GM21717 (cell line): ENCODE data around the gene NXN.
"Not testable (repeated sequence)": the region's sequence is repeated elsewhere in the genome, so short reads cannot be mapped to it uniquely, and the experiment has no call there.

Experiments used
- ATAC-seq: cut with Tn5 transposase; IDR thresholded peaks from one replicate; pipeline ENCODE4 v1.9.1; 2021; ENCODE audit warnings: mild to moderate bottlenecking, moderate library complexity; ENCODE audit not compliant: unreplicated experiment

Gene NXN

GRCh38 chr17:896953-897661 is 82.5 kb downstream of the NXN start:
- ATAC-seq = no peak

- ATAC-seq = no peak
Measured at GRCh38 chr17:896454-896853, 83.1 kb downstream of the NXN start.

DNA sequence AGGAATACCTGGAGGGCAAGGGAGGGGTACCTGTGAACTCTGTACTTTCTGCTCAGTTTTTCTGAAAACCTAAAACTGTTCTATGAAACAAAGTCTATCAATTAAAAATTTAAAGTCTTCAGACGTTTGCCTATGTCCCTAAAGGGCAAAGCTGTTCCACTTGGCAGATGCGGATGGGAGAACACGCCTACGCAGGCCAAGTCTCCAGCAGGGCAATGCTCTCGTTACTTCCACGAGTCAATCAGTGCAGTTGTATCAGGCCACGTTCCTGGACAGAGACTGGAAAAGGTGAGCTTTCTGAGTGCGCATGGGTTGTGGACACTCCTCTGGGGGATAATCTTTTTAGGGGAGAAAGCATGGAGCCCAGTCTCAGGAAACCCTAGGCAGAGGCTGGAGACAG is 86.6 kb downstream of the NXN start:
- no peak for ATAC-seq

GRCh38 chr17:888998-889441 is 90.6 kb downstream of the NXN start:
- ATAC-seq = no peak

DNA sequence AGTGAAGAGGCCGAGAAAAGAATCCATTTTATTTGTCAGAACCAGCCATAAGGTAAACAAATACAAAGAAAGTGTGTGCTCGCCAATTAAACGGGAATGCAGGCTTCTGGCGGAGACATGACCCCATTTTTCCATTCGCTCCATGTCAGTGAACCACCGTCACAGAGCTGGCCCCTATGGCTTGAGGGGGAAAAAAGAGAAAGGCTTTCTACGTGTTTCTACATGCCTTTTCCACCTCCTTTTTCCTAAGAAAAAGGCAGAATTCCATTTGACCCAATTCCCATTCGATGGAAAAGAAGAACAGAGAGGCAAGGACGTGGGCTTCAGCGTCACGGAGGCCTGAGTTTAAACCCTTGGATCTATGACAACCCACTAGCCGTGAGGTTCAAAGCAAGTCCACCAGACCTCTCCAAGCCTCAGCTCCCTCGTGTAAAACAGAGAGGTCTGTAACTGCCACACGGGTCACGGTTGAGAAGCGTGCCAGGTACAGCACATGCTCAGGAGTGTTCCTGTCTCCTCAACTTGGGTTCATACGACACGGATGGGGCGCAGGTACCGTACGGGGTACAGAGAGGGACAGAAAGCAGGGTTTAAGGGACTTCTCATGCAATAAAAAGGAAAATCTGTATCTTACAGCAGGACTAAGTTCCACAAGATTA is 91.9 kb downstream of the NXN start:
- no peak for ATAC-seq

GRCh38 chr17:885971-886571 is 93.5 kb downstream of the NXN start:
- no peak for ATAC-seq

GRCh38 chr17:883586-883962 is 96.0 kb downstream of the NXN start:
- ATAC-seq = no peak

DNA sequence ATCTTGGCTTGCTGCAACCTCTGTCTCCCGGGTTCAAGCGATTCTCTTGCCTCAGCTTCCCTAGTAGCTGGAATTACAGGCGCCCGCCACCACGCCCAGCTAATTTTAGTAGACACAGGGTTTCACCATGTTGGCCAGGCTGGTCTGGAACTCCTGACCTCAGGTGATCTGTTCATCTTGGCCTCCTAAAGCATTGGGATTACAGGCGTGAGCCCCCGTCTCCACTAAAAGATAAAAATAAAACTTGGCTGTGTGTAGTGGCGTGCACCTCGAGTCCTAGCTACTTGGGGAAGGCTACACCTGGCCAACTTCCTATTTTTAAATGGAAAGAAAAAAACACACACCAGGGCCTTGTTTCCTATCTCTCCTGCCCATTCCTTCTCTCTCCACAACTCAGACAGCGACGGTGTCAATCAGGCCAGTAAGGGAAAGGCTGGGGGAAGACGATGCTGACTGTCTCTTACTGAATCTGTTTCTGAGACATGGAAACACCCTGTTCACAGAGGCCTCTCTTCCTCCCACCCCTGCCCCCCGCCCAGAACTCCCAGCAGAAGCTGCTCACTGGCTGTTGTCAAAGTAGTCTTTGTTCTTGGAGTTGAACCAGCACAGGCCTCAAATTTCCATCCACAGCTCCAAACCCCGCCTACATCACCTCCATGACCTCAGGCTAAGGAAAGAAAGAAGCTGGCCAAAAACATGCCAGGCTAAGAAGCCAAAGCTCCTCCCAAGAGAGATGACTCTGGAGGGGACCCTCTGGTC is 96.6 kb downstream of the NXN start:
- no peak for ATAC-seq

DNA sequence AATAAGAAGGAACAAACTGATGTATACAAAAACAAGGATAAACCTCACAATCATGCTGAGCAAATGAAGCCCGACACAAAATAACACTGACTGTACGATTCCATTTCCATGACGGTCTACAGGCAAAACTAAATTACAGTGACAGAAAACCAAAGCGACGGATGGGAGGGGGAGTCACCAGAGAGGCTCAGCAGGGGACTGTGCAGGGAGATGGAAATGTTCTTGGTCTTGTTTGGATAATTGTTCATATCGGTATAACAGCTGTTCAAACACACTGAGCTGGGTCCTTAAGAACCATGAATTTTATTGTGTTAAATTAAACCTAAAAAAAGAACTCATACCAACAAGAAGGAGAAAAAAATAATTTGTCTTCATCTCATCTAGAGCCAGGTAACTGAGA is 97.8 kb downstream of the NXN start:
- ATAC-seq = no peak

- ATAC-seq = no peak
Measured at GRCh38 chr17:880443-881269, 98.9 kb downstream of the NXN start.

- ATAC-seq = no peak
Measured at GRCh38 chr17:879546-880442, 99.8 kb downstream of the NXN start.

GRCh38 chr17:877630-878029 is 101.9 kb downstream of the NXN start:
- no peak for ATAC-seq

DNA sequence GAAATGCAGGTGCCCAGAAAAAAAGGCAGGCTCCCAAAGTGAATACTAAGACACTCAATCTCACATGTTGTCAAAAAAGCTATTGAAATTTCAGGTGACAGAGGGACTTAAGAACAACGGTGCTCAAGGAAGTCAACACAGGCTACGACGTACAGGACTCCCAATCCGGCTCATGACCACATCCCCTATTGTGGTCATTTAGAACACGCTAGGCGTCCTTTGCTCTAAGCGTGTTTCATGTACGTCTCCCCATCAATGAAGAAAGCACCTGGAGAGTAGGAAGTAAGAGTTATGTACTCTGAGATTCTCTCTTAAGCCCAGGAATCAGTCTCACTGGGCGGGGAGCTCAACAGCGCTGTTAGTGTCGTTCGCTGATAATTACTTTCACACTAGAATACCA is 103.3 kb downstream of the NXN start:
- no peak for ATAC-seq

DNA sequence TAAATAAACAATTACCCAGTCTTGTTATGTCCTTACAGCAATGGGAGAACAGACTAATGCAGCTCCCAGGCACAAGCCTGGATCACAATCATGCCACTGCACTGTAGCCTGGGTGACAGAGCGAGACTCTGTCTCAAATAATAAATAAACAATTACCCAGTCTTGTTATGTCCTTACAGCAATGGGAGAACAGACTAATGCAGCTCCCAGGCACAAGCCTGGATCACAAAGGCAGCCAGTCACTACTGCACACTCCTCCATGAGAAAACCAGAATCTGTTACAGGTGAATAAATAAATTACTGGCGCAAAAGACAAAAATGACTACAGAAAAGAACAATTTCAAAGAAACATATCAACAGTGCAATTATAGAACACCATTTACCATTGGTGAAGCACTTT is 105.0 kb downstream of the NXN start:
- not testable (repeated sequence) for ATAC-seq

- no peak for ATAC-seq
Measured at GRCh38 chr17:872855-873254, 106.7 kb downstream of the NXN start.

- no peak for ATAC-seq
Measured at GRCh38 chr17:871751-872519, 107.6 kb downstream of the NXN start.

DNA sequence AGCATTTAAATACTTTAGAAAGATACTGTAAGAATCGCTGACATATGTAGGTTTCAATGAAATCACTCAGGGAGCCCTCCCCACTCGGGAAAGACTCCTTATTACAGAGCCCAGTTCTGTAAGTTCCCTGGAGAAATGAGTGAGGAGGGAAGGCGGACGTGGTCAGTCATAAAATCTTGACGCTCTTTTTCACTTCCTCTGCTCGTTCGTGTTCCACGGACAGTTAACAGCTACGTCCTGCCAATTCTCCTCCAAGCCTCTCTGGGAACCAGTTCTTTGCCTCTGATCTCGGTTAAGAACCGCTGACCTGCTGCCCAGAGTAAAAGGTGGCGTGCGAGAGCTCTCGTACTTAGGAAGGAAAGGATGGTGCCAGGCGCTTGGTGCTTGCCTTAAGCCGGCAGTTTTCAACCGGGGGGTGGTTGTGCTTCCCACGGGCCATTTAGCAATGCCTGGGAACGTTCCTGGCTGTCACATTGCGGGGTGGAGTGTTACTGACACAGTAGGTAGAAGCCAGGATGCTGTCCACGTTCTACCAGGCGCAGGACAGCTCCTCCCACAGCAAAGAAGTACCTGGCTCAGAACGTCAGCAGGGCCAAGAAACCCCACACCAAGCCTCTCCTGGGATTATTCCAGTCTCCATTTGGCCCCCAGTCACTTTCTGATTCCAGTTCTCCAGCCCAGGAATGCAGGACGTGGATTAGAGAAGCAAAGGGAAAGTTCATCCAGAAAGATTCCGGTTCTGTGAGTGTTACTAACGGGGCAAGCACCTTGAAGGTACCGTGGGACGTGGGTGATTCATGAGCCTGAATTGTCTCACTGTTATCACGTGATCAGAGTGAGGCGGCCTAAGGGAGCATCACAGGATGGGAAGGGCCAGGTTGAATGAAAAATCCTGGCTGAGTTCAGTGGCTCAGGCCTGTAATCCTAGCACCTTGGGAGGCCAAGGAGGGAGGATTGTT is 109.7 kb downstream of the NXN start:
- no peak for ATAC-seq

- ATAC-seq = no peak
Measured at GRCh38 chr17:869086-869485, 110.5 kb downstream of the NXN start.
